SW480 (cell line): ENCODE measurements around the gene SCD5.

Experiments used
- DNase-seq: peaks from one replicate; pipeline ENCODE4 v3.0.0-alpha.2; 2016; ENCODE audit warnings: low spot score

Gene SCD5

GRCh38 chr4:82589756-82590155, 208.8 kb downstream of the SCD5 start:
- no peak for DNase-seq

DNA sequence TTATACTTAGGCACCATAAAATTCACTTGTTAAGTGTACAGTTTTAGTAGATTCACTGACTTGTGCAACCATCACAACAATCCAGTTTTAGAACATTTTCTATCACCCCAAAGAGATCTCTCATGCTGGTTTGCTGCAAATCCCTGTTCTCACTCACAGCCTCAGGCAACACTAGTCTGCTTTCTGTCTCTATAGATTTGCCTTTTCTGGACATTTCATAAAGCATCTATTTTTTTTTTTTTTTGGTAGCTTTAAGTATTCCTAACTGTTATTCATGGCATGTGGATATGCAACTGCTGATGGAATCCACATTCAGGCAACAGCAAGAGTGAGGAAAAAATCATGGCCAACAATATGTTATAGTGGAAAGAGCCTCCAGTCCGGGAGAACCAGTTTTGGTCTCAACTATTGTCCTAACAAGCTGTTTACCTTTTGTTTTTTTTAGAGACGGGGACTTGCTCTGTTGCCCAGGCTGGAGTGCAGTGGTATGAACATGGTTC, 209.8 kb downstream of the SCD5 start:
- DNase-seq, result no peak

GRCh38 chr4:82587826-82588540, 210.6 kb downstream of the SCD5 start:
- DNase-seq, result no peak

GRCh38 chr4:82585690-82586435, 212.7 kb downstream of the SCD5 start:
- DNase-seq, result no peak

GRCh38 chr4:82584931-82585330, 213.7 kb downstream of the SCD5 start:
- no peak for DNase-seq

- no peak for DNase-seq
Measured at GRCh38 chr4:82583897-82584587, 214.6 kb downstream of the SCD5 start.

DNA sequence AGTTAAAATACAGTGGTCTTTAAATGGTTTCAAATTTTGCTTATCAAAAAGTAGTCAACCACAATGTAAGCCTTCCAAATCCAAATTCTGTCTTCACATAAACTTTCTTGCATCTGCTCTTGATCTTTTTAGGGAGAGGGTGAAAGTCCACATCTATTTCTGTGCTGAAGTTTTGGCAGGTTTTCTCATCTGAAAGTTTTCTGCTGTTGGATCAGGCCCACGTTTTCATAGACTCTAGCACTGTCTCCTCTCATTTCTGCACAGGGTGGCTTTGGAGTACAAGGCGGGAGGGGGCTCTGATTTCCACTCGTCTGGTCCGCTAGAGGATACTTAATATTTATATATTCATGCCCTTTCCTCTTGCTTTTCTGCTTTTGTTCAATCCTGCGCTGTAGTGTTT, 218.7 kb downstream of the SCD5 start:
- no peak for DNase-seq
